Measurements from ENCODE around the gene PRR29.

GRCh38 chr17:64016974-64017373, 18.8 kb downstream of the PRR29 start:
- TF ChIP-seq CTCF (IDR thresholded peaks at IDR 0.05), result no peak
- no peak for TF ChIP-seq EP300 (IDR thresholded peaks at IDR 0.05)
- TF ChIP-seq POLR2A (IDR thresholded peaks at IDR 0.05), result no peak

Data from sigmoid colon (tissue), 4 donors.